ENCODE measurements around the gene VTN.

The VTN gene

DNA sequence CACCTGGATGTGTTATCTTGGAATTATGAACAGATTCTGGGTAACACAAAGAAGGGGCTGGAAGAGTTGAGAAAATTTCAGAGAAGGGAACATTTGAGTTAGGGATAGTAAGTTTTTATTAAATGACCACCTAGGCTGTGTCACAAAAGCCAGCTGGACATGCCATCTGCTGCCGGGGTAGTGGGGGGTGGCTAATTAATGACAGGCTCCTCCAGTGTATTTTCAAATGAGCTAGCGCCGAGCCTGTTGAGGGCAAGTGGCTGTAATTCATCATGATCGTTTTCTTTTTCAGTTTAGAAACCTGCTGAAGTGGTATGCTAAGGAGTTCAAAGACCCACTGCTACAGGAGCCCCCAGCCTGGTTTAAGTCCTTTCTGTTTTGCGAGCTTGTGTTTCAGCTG, 44.9 kb downstream of the VTN start:
- TF ChIP-seq EZH2phosphoT487 (conservative IDR thresholded peaks at IDR 0.05; ENCODE audit: low read length) (no peak), CTCF (IDR thresholded peaks at IDR 0.05; ENCODE audit: insufficient read depth, low read length, poor library complexity, severe bottlenecking) (no peak)
- Histone ChIP-seq H3K79me2 (ENCODE audit: insufficient read depth, low read length) (peaks cover 57% of the 10 kb centered on the region), H3K9me2 (replicated peaks; ENCODE audit: insufficient read depth, low read length) (no peaks in the 10 kb centered on the region), H3K27me3 (ENCODE audit: low read length) (no peaks in the 10 kb centered on the region), H2AFZ (ENCODE audit: low read depth, low read length, severe bottlenecking) (no peak overlapping the region), H4K20me1 (ENCODE audit: low read depth, low read length) (peaks cover 13% of the 10 kb centered on the region; the same call in 1 of the 2 replicates), H3F3A (ENCODE audit: insufficient read depth) (no peaks in the 10 kb centered on the region), H3K36me3 (ENCODE audit: low read length) (peaks cover 12% of the 10 kb centered on the region), H3K4me3 (ENCODE audit: insufficient read depth, low read length, poor library complexity, severe bottlenecking) (no peak overlapping the region), H3K4me2 (ENCODE audit: low read depth, low read length, poor library complexity, severe bottlenecking) (no peak overlapping the region), H3K27ac (ENCODE audit: low read depth, low read length) (no peak overlapping the region), H3K9me3 (ENCODE audit: insufficient read depth, low read length) (no peaks in the 10 kb centered on the region), H3K9ac (ENCODE audit: low read length) (no peak overlapping the region)

DNA sequence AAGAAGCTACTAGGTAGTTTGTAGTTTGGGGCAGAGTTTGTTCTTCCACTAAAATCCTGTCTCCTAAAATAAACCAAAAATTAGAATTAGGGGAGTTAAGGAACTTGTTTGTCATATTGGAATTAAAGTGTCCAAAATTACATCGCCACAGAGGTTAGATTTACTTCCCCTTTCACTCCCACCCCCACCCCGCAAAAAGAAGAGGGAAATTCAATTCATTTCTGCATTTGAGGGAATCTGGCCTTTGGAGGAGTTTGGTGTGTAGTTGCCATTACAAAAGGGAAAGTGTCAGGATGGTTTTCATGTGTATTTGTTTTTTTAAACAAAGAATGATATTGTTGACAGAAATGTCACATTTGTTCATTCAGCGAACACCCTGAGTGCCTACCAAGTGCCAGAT, 45.3 kb downstream of the VTN start:
- no peak overlapping the region for H3K27ac ChIP-seq (ENCODE audit: low read depth, low read length)
- H3K27me3 ChIP-seq (ENCODE audit: low read length): no peaks in the 10 kb centered on the region
- H3K4me2 ChIP-seq (ENCODE audit: low read depth, low read length, poor library complexity, severe bottlenecking): no peak overlapping the region
- H3K9me3 ChIP-seq (ENCODE audit: insufficient read depth, low read length): no peaks in the 10 kb centered on the region
- no peaks in the 10 kb centered on the region for H3K9me2 ChIP-seq (replicated peaks; ENCODE audit: insufficient read depth, low read length)
- no peak overlapping the region for H2AFZ ChIP-seq (ENCODE audit: low read depth, low read length, severe bottlenecking)
- TF ChIP-seq EZH2phosphoT487 (conservative IDR thresholded peaks at IDR 0.05; ENCODE audit: low read length) (no peak), CTCF (IDR thresholded peaks at IDR 0.05; ENCODE audit: insufficient read depth, low read length, poor library complexity, severe bottlenecking) (no peak)
- H3K9ac ChIP-seq (ENCODE audit: low read length): no peak overlapping the region
- no peaks in the 10 kb centered on the region for H3F3A ChIP-seq (ENCODE audit: insufficient read depth)
- peaks cover 13% of the 10 kb centered on the region; the same call in 1 of the 2 replicates for H4K20me1 ChIP-seq (ENCODE audit: low read depth, low read length)
- H3K4me3 ChIP-seq (ENCODE audit: insufficient read depth, low read length, poor library complexity, severe bottlenecking): no peak overlapping the region
- peaks cover 12% of the 10 kb centered on the region for H3K36me3 ChIP-seq (ENCODE audit: low read length)
- H3K79me2 ChIP-seq (ENCODE audit: insufficient read depth, low read length): peaks cover 62% of the 10 kb centered on the region

DNA sequence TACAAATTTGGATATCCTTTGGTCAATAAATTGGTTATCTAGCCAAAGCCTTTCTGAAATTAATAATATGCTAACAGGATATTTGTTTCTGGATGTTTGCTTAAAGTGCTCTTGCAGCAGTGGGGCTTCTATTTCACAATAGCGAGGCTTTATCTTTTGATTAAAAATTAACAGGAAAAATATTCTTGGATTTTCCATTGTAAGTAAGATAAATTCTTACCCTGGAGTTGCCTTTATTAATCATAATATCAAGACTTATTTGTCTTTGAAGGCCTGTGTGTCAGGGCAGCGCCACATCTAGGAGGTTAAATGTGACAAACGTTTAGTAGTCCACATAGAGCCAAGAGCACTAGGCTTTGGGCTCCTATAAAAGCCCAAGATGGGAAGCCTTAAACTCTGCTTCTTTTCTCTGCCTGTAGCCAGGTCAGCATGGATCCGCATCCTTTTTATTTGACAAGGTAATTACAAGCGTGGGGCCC, 45.8 kb downstream of the VTN start:
- Histone ChIP-seq H4K20me1 (ENCODE audit: low read depth, low read length) (peaks cover 13% of the 10 kb centered on the region; the same call in 1 of the 2 replicates), H3K9ac (ENCODE audit: low read length) (no peak overlapping the region), H3K4me2 (ENCODE audit: low read depth, low read length, poor library complexity, severe bottlenecking) (no peak overlapping the region), H2AFZ (ENCODE audit: low read depth, low read length, severe bottlenecking) (no peak overlapping the region), H3K27me3 (ENCODE audit: low read length) (no peaks in the 10 kb centered on the region), H3K4me3 (ENCODE audit: insufficient read depth, low read length, poor library complexity, severe bottlenecking) (no peak overlapping the region), H3F3A (ENCODE audit: insufficient read depth) (no peaks in the 10 kb centered on the region), H3K36me3 (ENCODE audit: low read length) (peaks cover 12% of the 10 kb centered on the region), H3K79me2 (ENCODE audit: insufficient read depth, low read length) (peaks cover 66% of the 10 kb centered on the region), H3K9me2 (replicated peaks; ENCODE audit: insufficient read depth, low read length) (no peaks in the 10 kb centered on the region), H3K9me3 (ENCODE audit: insufficient read depth, low read length) (no peaks in the 10 kb centered on the region), H3K27ac (ENCODE audit: low read depth, low read length) (no peak overlapping the region)
- TF ChIP-seq EZH2phosphoT487 (conservative IDR thresholded peaks at IDR 0.05; ENCODE audit: low read length) (no peak), CTCF (IDR thresholded peaks at IDR 0.05; ENCODE audit: insufficient read depth, low read length, poor library complexity, severe bottlenecking) (no peak)
